Superior temporal gyrus (tissue), 1 donor: ENCODE data around the gene SARS1.

Experiments used
- DNase-seq: peaks from one replicate; pipeline ENCODE4 v3.0.0-alpha.2; 2016; ENCODE audit errors: extremely low spot score

The SARS1 gene

GRCh38 chr1:109228167-109228566 is 14.4 kb downstream of the SARS1 start:
- DNase-seq, result no peak

- DNase-seq, result peak; percentile 40
Observed at GRCh38 chr1:109229531-109230127, 15.9 kb downstream of the SARS1 start.

DNA sequence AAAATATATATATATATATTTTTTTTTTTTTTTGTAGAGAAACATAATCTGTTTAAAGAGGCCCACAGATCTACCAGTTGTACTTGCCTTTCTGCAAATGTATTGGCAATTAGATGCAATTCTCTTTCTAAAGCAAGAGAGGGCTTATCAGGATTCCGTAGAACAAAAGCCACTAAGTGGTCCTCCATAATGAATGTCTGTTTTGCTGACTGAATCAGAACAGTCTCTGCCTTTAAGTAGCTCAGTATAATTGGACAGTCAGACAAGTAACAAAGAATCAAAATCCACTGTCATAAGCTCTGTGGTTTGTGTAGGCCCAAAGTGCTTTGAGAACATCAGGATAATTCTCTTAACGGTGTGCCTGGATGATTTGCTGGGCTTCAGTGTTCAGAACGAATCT is 17.3 kb downstream of the SARS1 start:
- DNase-seq, result peak; percentile 60

- no peak for DNase-seq
Observed at GRCh38 chr1:109235137-109235536, 21.4 kb downstream of the SARS1 start.

GRCh38 chr1:109237512-109237911 is 23.8 kb downstream of the SARS1 start:
- DNase-seq, result no peak

DNA sequence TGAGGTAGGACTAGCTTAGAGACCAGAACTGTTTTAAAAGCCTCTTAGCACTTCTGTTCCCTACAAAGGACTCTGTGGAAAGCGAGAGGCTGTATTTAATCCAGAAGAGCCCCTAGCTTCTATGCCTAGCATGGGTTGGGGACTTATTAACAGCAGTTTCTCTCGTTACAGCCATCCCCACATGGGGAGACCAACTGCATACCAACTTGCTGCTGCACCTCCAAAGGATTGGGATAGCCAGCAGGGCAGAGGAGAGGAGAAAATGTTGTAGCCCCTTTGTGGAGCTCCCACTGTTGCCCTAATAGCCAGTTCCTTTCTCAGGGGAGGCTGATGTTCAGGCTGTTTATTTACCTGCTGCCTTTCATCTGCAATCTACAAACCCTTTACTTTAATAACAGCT is 24.7 kb downstream of the SARS1 start:
- no peak for DNase-seq

GRCh38 chr1:109239047-109239408 is 25.3 kb downstream of the SARS1 start:
- DNase-seq, result no peak

DNA sequence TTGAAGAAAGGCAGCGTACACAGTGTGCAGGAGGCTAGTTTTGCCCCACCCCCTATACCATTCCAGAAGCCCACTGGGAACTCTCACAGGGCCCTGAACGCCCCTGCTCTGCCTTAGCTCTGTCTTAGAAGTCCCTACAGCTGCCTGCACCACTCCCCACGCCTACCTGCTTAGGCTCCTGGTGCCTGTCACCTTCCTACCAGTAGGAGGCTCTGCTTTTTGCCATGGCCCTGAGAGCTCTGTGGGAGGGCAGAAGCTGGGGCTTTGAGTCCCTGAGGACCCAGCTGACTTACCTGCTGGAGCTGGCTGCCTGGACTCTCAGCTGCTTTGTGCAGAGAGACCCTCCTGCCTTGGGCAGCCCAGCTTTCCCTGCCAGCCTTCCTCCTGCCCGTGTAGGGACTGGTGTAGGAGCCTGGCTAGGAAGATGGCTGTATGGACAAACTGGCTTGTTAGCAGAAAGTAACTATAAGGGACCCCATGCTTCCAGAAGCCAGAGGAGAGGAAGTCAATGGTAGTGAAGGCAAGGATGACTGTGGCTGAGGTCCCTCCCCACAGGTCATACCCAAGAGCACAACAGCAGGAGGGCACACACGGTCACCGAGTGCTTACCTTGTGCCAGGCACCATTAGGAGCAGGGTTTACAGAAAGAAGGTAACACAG is 25.8 kb downstream of the SARS1 start:
- DNase-seq, result no peak

DNA sequence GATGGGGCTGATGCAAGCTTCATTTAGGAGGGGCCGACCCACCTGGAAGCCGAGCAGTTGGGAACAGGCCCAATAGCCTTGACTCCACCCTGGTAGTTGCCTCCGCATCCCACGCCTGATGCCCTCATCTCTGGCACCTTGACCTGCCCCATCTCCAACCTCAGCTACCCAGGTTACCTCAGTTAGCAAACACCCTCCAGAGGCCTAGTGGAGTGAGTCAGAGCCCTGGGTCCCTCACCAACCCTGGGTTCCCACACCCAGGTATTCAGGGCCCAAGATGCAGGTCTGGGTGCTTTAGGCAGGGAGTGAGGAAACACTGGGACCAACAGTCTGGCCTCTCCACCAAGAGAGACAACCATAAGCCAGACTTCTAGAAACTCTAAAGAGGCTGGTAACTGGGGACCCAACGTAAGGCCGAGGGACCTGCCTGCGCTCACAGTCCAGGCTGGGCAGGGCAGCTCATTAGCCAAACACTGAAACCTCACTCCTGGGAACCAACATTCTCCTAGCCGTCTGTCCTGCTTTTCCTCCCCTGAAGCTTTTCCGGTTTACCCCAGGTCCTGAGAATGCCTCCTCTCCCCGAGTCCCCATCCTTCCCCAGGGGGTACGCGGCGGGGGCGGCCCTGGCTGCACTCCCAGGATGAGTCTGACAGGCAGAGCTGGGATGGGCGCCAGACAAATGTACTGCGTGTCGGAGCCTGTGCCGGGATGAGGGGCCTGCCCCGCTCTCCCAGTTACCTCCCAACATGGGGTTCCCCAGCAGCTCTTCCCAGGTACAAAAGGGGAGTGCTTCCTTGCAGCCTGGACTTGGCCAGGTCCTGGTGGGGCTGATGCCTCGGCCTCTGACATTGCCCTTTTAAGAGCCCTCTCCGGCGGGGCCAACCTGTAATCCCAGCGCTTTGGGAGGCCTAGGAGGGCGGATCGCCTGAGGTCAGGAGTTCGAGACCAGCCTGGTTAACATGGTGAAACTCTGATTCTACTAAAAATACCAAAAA is 26.7 kb downstream of the SARS1 start:
- DNase-seq, result peak; percentile 53

DNA sequence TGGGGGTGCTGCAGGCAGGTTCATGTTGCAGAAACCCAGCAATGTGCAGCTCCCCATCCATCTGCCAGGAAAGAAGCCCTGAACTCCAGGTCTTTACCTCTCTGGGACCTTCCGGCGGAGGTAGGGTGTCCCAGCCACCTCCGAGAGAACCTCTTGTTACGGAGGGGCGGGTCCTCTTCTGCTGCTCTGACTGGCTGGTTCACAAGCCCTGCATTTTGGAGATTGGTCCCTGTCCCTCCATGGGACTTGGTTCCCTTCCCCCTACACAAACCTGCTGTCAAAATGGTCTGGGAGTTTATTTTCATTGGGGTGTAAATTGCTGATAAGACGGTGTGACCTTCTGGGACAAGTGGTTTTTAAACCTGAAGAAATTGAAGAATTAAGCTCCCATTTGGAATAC is 27.6 kb downstream of the SARS1 start:
- no peak for DNase-seq

DNA sequence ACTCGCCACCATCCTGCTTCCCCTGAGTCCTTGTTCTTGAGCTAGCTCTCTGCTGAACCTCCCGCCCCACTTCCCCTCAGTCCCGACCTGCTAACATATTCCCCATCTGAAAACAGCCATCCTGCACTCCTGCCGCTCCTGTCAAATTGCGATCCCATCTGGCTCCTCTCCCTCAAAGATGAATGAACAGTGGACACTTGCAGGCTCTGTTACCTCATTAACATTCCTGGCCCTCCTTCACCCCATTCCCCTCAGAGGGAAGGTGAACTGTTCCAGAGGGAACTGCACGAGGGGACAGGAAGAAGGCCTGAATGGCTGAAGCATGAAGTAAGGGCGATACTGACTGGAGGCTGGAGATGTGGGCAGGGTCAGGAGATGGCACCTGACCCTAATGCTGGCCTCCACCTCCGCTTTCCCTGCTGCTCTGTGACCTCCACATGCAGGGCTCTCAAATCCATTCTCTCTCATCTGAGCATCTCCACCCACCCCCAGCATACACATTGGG is 28.2 kb downstream of the SARS1 start:
- no peak for DNase-seq

- peak; percentile 59 for DNase-seq
Observed at GRCh38 chr1:109242387-109242786, 28.7 kb downstream of the SARS1 start.

DNA sequence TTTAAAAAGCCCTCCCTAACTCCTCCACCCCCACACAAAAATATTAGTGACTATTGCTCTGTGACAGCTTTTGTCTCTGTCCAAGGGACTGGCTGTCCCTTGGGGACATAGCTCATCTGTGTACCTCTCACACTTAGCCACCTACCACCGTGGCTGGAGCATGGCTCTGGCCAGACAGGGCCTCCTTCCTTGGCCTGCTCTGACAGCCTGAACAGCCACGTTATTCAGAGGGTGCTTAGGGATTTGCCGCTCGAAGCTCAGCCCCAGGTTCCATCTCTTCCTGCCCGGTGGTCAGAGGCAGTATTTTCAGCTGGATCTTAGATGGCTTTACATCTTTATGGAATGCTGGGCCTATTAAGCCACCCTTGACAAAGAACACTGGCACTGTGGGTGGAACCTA is 29.5 kb downstream of the SARS1 start:
- DNase-seq, result no peak

GRCh38 chr1:109243860-109244552 is 30.3 kb downstream of the SARS1 start:
- DNase-seq, result no peak

- DNase-seq, result no peak
Observed at GRCh38 chr1:109246141-109246551, 32.4 kb downstream of the SARS1 start.

DNA sequence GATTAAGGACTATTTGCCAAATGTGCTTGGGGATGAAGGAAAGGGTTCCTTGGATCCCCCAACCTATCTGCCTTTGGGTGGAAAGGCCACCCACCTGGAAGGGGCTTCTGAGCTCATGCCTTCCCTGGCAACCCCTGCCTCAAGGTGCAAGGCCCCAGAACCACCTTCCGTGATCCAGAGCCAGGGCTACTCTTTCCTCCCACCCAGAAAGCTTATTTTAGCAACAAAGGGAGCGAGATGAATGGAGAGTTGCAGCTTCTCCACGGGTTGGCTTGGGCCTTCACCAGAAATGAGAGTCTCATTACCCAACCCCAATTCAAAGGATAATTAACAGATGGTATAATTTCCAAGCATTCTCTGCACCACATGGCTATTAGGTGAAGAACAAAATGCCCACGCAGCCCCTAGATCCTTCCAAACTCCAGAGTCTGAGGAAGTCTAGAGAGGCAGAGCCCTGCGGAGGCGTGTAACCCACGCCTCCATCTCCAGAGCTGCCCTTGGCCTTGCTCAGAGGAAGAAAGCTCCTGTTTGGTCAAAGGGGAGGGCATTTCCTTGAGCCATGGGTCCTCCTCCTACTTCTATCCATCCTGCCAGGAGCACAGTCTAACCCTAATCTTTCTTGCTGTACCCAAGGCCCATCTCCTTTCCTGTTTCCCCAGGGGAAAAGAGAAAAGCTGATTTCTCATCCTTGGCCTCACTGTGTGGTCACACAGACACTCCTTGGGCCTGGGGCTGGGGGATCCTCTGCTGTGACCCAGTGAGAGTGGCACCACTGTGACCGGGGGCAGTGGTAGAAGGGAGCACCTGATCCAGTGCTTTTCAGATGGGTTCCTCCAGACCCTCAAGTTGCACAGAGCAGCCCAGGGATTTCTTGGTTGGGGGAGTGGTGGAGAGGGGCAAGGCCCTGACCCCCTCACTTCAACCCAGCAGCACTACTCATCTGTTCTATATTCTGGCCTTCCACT is 34.0 kb downstream of the SARS1 start:
- DNase-seq, result no peak

DNA sequence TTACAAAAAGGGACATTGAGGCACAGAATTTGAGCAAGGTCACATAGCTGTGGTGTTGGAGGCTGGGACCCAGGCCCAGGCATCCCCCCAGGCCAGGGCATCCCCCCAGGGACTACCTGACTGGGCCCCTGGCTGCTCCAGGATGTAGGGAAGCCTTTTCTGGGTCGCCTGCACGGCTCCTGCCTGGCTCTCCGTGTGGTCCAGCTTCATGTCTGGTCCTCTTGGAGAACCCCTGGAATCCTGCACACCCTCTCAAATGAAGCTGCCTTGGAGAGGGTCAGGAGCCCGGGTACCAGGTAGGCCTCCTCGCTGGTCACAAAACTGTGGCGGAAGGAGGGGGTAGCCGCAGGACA is 34.7 kb downstream of the SARS1 start:
- no peak for DNase-seq

- peak; percentile 75 for DNase-seq
Observed at GRCh38 chr1:109248797-109249629, 35.3 kb downstream of the SARS1 start, which contains the start of gene CELSR2. CELSR2 (plus strand) TSS chr1:109249539; CDS start chr1:109250080, 541 bp downstream.

DNA sequence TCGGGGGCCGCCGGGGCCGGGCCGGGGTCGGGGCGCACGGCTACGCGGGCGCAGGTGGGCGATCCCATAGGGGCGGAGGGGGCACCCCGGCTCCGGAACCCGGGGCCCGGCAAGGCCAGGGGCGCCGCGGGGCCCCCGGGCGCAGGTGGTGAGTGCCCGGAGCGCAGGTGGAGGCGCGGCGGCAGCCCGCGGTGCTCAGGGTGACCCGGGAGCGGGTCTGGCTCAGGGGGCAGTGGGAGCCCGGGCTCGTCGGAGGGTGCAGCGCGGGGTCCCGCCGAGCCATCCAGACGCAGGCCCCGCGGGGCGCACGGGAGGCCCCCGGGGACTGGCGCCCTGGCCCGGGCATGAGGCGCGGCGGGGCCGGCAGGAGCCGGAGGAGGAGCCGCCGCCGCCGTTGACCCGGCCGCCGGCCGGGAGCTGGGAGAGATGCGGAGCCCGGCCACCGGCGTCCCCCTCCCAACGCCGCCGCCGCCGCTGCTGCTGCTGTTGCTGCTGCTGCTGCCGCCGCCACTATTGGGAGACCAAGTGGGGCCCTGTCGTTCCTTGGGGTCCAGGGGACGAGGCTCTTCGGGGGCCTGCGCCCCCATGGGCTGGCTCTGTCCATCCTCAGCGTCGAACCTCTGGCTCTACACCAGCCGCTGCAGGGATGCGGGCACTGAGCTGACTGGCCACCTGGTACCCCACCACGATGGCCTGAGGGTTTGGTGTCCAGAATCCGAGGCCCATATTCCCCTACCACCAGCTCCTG is 36.1 kb downstream of the SARS1 start:
- DNase-seq, result no peak
